ENCODE data around the gene AEBP2. TPM values are rescaled to one million over a fixed set of nuclear protein-coding genes. Genes with fewer than 3 reads are reported as not detected.

The AEBP2 gene
- total and polyA plus RNA-seq, 2 experiments from 2014 or later, result 10.4 to 16.6 TPM

DNA sequence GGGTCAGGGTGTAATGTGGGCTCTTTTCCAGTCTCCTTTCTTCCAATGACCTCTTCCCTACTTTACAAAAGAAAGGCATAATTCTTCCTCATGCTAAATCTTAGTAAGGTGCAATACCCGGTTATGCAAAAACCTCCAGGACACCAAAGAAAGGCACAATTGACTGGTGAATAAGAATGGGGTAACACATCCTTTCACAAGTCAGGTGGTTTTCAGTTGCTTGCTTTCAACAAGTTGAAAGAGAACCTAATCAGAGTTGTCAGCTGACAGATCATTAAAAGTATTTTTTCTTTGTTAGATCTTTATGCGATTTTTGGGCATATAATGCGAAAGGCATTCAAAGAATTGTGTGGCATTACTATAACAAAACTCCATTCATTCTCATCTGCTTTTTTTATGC lies 1.3 kb upstream of the AEBP2 start:
- no peak for DNase-seq
- in situ Hi-C loops (cut with MboI), result no loop called here
- H3K9ac ChIP-seq, result no peak overlapping the region
- no peak overlapping the region for H3K4me2 ChIP-seq (ENCODE audit: unreplicated experiment)
- no peaks in the 10 kb centered on the region for H3K9me2 ChIP-seq (ENCODE audit: insufficient read depth)
- peaks cover 26% of the 10 kb centered on the region for H3K79me2 ChIP-seq (ENCODE audit: insufficient read depth)
- peaks cover 14% of the 10 kb centered on the region for H3K4me1 ChIP-seq (ENCODE audit: insufficient read depth)
- TF ChIP-seq EZH2phosphoT487 (IDR thresholded peaks at IDR 0.05; ENCODE audit: insufficient read depth, low read depth) (no peak), EZH2 (IDR thresholded peaks at IDR 0.05; ENCODE audit: insufficient read depth, poor library complexity, severe bottlenecking) (no peak)
- H4K20me1 ChIP-seq (ENCODE audit: insufficient read depth), result peaks cover 7% of the 10 kb centered on the region; the same call in 1 of the 2 replicates
- H3K27me3 ChIP-seq (replicated peaks; ENCODE audit: insufficient read depth), result no peaks in the 10 kb centered on the region
- H3K9me3 ChIP-seq (ENCODE audit: low read depth), result no peaks in the 10 kb centered on the region
- H3K27ac ChIP-seq, result no peak overlapping the region
- no peak overlapping the region for H2AFZ ChIP-seq
- WGBS, 2 experiments (ENCODE audit: low coverage in 1 of 2, low lambda C conversion rate in 2 of 2, missing lambda C conversion rate in 2 of 2), result 78 to 82% methylated on average over 3 of the region's 3 CpGs
- H3K36me3 ChIP-seq (ENCODE audit: low read depth), result no peaks in the 10 kb centered on the region
- H3K4me3 ChIP-seq, result no peak overlapping the region
- H3F3A ChIP-seq (ENCODE audit: insufficient read depth), result peaks cover 21% of the 10 kb centered on the region

- Histone ChIP-seq H3F3A (ENCODE audit: insufficient read depth) (peaks cover 19% of the 10 kb centered on the region), H3K4me1 (ENCODE audit: insufficient read depth) (peaks cover 18% of the 10 kb centered on the region), H3K9me3 (ENCODE audit: low read depth) (no peaks in the 10 kb centered on the region), H3K9me2 (ENCODE audit: insufficient read depth) (no peaks in the 10 kb centered on the region), H3K9ac (peak overlapping the region; percentile 97), H3K36me3 (ENCODE audit: low read depth) (no peaks in the 10 kb centered on the region), H3K4me3 (peak overlapping the region; percentile 90), H2AFZ (peak overlapping the region; percentile 87), H3K27me3 (replicated peaks; ENCODE audit: insufficient read depth) (no peaks in the 10 kb centered on the region), H3K79me2 (ENCODE audit: insufficient read depth) (peaks cover 49% of the 10 kb centered on the region), H3K4me2 (ENCODE audit: unreplicated experiment) (peak overlapping the region; percentile 98), H4K20me1 (ENCODE audit: insufficient read depth) (peaks cover 7% of the 10 kb centered on the region; the same call in 1 of the 2 replicates), H3K27ac (peak overlapping the region; percentile 69)
- TF ChIP-seq EZH2phosphoT487 (IDR thresholded peaks at IDR 0.05; ENCODE audit: insufficient read depth, low read depth) (no peak), EZH2 (IDR thresholded peaks at IDR 0.05; ENCODE audit: insufficient read depth, poor library complexity, severe bottlenecking) (no peak)
- in situ Hi-C loops (cut with MboI), result no loop called here
- 1% methylated on average over 29 to 70 of the region's 71 CpGs for WGBS, 2 experiments (ENCODE audit: low coverage in 1 of 2, low lambda C conversion rate in 2 of 2, missing lambda C conversion rate in 2 of 2)
- DNase-seq, result peak; percentile 78
Measured at GRCh38 chr12:19440019-19440858, 947 bp downstream of the AEBP2 start.

GRCh38 chr12:19440916-19441315 lies 1.6 kb downstream of the AEBP2 start:
- Histone ChIP-seq H3K4me2 (ENCODE audit: unreplicated experiment) (peak overlapping the region; percentile 98), H4K20me1 (ENCODE audit: insufficient read depth) (peaks cover 7% of the 10 kb centered on the region; the same call in 1 of the 2 replicates), H3K9ac (peak overlapping the region; percentile 97), H2AFZ (peak overlapping the region; percentile 87), H3K9me2 (ENCODE audit: insufficient read depth) (no peaks in the 10 kb centered on the region), H3K79me2 (ENCODE audit: insufficient read depth) (peaks cover 55% of the 10 kb centered on the region), H3F3A (ENCODE audit: insufficient read depth) (peaks cover 19% of the 10 kb centered on the region), H3K9me3 (ENCODE audit: low read depth) (no peaks in the 10 kb centered on the region), H3K27me3 (replicated peaks; ENCODE audit: insufficient read depth) (no peaks in the 10 kb centered on the region), H3K27ac (peak overlapping the region; percentile 69), H3K4me3 (peak overlapping the region; percentile 90), H3K36me3 (ENCODE audit: low read depth) (no peaks in the 10 kb centered on the region), H3K4me1 (ENCODE audit: insufficient read depth) (peaks cover 18% of the 10 kb centered on the region)
- TF ChIP-seq EZH2phosphoT487 (IDR thresholded peaks at IDR 0.05; ENCODE audit: insufficient read depth, low read depth) (no peak), EZH2 (IDR thresholded peaks at IDR 0.05; ENCODE audit: insufficient read depth, poor library complexity, severe bottlenecking) (no peak)
- WGBS, 2 experiments (ENCODE audit: low coverage in 1 of 2, low lambda C conversion rate in 2 of 2, missing lambda C conversion rate in 2 of 2), result 1 to 4% methylated on average over 8 of the region's 8 CpGs
- in situ Hi-C loops (cut with MboI), result no loop called here
- DNase-seq, result peak; percentile 61

DNA sequence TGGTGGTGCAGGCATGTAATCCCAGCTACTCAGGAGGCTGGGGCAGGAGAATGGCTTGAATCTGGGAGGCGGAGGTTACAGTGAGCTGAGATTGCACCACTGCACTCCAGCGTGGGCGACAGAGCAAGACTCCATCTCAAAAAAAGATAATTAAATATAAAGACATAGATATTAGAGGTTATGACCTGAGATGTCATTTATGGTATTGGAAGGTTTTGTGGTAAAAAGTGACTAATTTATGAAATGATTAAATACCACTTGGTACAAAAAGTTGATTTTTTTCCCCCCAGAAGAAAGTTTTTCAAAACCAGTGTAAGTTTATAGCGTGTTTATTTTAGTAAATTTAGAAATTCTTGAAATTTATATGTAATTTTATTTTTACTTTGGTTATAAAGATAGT lies 4.3 kb downstream of the AEBP2 start:
- WGBS, 2 experiments (ENCODE audit: low coverage in 1 of 2, low lambda C conversion rate in 2 of 2, missing lambda C conversion rate in 2 of 2), result 95 to 99% methylated on average over 4 of the region's 4 CpGs
- in situ Hi-C loops (cut with MboI), result no loop called here

More for the DNA sequence above, 4.3 kb downstream of the AEBP2 start:
- no peak overlapping the region for H3K4me2 ChIP-seq (ENCODE audit: unreplicated experiment)
- H3K4me3 ChIP-seq, result no peak overlapping the region
- H3K36me3 ChIP-seq (ENCODE audit: low read depth), result no peaks in the 10 kb centered on the region
- no peak for TF ChIP-seq EZH2phosphoT487 (IDR thresholded peaks at IDR 0.05; ENCODE audit: insufficient read depth, low read depth)
- TF ChIP-seq EZH2 (IDR thresholded peaks at IDR 0.05; ENCODE audit: insufficient read depth, poor library complexity, severe bottlenecking), result no peak
- H3F3A ChIP-seq (ENCODE audit: insufficient read depth), result peaks cover 12% of the 10 kb centered on the region
- H4K20me1 ChIP-seq (ENCODE audit: insufficient read depth), result peaks cover 7% of the 10 kb centered on the region; the same call in 1 of the 2 replicates
- no peak overlapping the region for H3K9ac ChIP-seq
- DNase-seq, result no peak
- H3K9me2 ChIP-seq (ENCODE audit: insufficient read depth), result no peaks in the 10 kb centered on the region
- H3K27ac ChIP-seq, result no peak overlapping the region
- H3K9me3 ChIP-seq (ENCODE audit: low read depth), result no peaks in the 10 kb centered on the region
- H3K27me3 ChIP-seq (replicated peaks; ENCODE audit: insufficient read depth), result no peaks in the 10 kb centered on the region
- no peak overlapping the region for H2AFZ ChIP-seq
- H3K79me2 ChIP-seq (ENCODE audit: insufficient read depth), result peaks cover 82% of the 10 kb centered on the region
- H3K4me1 ChIP-seq (ENCODE audit: insufficient read depth), result peaks cover 18% of the 10 kb centered on the region
